Measurements from ENCODE around the gene RPS19. TPM values are rescaled to one million over a fixed set of nuclear protein-coding genes. Genes with fewer than 3 reads are reported as not detected.

Gene RPS19
- polyA plus RNA-seq, 5 donors = 1,580 to 2,598 (median 1,786) TPM

GRCh38 chr19:41895745-41896580 lies 35.9 kb downstream of the RPS19 start:
- DNase-seq = no peak

DNA sequence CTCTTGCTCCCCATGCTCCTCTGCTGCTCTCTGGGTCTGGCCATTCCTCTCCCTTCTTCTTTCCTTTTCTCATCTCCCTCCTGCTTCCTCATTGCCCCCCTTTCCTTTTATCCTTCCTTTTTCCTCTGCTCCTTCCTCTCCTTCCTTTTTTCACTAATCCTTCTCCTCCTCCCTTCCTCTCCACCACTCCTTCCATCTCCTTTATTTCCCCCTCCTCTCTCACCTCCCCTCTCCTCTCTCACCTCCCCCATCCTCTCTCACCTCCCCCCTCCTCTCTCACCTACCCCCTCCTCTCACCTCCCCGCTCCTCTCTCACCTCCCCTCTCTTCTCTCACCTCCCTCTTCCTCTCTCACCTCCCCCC lies 36.5 kb downstream of the RPS19 start:
- no peak for DNase-seq

GRCh38 chr19:41897181-41897580 lies 37.1 kb downstream of the RPS19 start:
- DNase-seq = no peak

DNA sequence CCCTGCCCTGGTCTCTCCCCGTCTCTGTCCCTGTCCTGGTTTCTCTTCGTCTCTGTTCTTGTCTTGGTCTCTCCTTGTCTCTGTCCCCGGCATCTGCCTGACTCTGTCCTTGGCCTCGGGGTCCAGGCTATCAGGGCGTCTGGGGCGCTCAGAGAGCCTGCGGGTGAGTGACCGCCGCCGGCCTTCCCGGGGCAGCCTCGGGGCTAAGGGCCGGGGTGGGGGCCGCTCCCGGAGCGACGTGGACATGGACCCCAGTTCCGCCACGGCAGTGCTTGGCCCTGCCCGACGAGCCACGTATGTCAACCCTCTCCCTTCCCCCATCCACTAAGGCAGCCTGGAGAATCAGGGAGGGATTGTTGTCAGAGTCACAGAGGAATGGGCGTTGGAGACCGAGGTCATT lies 37.8 kb downstream of the RPS19 start:
- DNase-seq = no peak

- no peak for DNase-seq
Measured at GRCh38 chr19:41898235-41898634, 38.2 kb downstream of the RPS19 start.

GRCh38 chr19:41901707-41902360 lies 41.8 kb downstream of the RPS19 start:
- no peak for DNase-seq

DNA sequence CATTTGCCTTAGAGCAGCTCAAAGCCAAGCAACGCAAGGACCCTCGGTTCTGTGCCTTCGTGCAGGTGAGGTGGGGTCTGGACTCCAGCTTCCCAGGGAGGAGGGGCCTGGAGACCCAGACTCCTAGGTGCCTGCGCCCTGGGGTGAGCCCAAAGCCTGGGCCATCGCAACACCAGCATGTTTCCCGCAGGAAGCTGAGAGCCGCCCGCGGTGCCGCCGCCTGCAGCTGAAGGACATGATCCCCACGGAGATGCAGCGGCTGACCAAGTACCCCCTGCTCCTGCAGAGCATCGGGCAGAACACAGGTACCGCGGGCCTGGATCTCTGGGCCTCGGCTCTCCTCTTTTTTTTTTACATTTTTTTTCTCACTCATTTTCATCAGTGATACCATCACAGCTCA lies 42.5 kb downstream of the RPS19 start:
- DNase-seq = no peak

DNA sequence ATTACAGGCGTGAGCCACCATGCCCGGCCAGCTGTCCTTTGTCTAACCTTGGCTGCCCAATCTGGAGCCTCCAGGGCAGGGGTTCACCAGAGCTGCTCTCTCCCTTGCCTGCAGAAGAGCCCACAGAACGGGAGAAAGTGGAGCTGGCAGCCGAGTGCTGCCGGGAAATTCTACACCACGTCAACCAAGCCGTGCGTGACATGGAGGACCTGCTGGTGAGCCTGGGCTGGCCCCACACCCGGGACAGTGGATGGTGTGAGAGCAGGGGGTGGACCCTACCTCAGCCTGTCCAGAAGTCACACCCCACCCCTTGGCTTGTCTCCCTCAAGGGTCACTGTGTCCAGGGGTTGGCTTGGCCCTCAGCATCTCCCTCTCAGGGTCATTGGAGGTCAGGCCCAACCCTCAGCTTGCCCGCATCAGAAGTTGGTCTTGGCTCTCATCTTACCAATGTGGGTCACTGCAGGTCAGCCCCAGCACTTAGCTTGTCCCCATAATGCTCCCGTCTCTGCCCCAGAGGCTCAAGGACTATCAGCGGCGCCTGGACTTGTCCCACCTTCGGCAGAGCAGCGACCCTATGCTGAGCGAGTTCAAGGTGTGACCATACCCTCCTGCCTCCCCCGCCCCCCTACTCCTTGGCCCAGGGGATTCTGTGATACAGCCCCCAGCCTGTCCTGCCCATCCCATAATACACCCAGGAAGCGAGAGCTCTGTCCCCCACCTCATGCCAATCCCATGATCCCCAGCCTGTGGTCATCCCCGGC lies 43.3 kb downstream of the RPS19 start:
- no peak for DNase-seq

DNA sequence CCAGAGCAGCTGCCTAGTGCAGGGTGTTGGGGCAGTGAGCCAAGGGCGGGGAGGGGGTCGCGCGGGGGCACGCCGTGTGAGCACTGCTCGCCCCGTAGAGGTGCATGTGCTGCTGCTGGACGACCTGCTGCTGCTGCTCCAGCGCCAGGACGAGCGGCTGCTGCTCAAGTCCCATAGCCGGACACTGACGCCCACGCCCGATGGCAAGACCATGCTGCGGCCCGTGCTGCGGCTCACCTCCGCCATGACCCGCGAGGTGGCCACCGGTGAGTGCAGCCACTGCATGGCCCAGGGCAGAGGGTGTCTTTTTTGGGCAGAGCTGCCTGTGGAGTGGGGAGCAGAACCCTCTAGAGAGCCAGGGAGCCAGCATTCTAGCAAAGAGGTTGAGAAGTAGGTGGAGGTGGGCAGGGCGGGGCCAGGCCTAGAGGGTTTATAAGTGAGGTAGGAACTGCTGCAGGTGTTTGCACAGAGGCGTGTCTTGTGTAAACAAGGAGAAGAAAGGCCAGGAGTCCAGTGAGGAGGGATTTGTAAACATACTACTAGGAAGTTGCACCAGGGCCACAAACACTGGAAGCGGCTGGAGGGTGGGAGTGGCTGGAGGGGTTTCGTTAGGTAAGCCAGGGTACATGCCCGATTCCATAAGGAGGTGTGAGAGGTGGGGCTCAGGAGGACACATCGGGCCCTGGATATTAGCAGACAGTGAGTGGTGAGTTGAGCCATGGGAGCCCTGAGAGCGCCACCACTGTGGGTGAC lies 44.2 kb downstream of the RPS19 start:
- peak; percentile 41 to 63 for DNase-seq

- no peak for DNase-seq
Measured at GRCh38 chr19:41905273-41906002, 45.4 kb downstream of the RPS19 start.

- DNase-seq = no peak
Measured at GRCh38 chr19:41906271-41906670, 46.2 kb downstream of the RPS19 start.

DNA sequence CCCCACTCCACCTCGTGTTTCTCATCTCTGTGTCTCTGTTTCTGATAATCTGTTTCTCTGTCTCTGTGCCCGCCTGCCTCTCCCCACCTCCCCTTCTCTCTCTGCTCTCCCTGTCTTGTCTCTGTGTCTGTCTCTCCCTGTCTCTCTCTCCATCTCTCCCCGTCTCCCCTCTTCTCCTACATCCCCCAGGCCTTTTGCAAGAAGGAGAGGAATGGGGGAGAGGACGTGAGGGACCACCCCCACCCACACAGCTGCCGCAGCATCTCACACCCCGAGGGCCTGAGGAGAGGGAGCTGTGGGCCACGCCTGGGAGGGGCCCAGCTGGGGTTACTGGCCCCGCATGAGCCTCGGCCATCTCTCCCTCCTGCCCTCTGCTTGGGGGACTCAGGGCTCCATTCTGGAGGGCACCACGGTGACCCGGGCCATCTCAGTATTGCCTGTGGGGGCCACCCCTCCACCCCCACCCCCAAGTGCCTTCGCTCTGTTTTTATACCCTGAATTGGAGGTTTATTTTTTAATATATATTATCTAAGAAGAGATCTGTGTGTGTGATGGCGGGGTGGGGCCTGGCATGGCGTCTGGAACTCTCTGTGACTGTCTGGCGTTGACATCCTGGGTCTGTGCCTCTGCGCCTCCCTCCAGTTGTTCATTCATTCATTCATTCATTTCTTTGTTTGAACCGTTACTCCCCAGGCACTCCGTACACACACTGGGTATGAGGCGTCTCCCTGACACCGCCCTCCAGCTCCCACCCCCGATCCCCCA lies 47.0 kb downstream of the RPS19 start:
- DNase-seq = no peak

GRCh38 chr19:41907994-41908615 lies 48.0 kb downstream of the RPS19 start:
- DNase-seq = no peak

- no peak for DNase-seq
Measured at GRCh38 chr19:41908724-41909464, 48.8 kb downstream of the RPS19 start.

DNA sequence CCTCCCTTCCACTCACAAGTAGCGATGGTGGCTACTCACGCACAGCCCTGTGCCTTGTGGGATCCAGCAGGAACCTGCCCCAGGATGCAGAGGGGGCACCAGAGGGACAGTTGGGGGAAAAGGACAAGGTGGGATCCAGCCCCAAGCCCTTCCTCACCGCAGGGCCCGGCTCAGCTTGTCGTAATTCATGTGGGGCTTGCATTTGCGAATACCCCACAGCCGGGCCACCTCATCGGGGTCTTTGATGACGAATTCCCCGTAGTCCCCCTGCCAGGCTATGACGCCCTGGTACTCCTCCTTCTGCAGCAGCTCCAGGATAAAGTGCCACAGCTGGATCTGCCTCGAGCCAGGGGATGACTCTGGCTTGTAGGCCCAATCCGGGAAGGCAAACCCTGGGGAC lies 49.7 kb downstream of the RPS19 start:
- no peak for DNase-seq

- DNase-seq = no peak
Measured at GRCh38 chr19:41910240-41910991, 50.4 kb downstream of the RPS19 start.

GRCh38 chr19:41910992-41911888 lies 51.2 kb downstream of the RPS19 start:
- no peak for DNase-seq
